ENCODE results near the gene FAM53A.

The FAM53A gene

DNA sequence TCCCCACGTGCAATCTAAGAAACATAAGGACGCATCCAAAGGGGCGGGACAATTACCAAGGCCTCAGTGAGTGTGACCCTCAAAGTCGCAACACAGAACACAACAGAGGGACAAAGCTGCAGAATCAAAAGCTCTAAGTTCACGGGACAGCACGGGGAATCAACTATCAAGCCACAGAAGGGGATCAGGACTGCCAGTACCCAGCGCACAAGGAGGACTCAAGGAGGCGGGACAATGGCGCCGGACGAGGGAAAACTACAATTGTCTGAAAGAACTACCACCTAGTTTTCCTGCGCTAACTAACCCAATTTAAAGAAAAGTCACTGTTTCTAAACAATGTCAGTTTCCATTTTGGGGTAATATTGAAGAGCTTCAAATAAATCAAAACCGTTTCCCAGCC, 1.3 kb downstream of the FAM53A start:
- Histone ChIP-seq H3K79me2 (ENCODE audit: insufficient read depth, low read depth) (no peaks in the 10 kb centered on the region), H3K4me1 (ENCODE audit: low read depth, poor library complexity, severe bottlenecking) (no peaks in the 10 kb centered on the region), H3K36me3 (ENCODE audit: insufficient read depth) (no peaks in the 10 kb centered on the region), H3K4me2 (no peak overlapping the region), H2AFZ (ENCODE audit: low read depth) (no peak overlapping the region), H3K4me3 (IDR thresholded peaks at IDR 0.05; ENCODE audit: insufficient read depth, low read depth, low read length) (no peak overlapping the region), H3K27ac (no peak overlapping the region), H4K20me1 (ENCODE audit: insufficient read depth) (no peaks in the 10 kb centered on the region), H3K9ac (no peak overlapping the region), H3K27me3 (ENCODE audit: insufficient read depth, low read depth) (no peaks in the 10 kb centered on the region; the same call in 1 of the 2 replicates)
- TF ChIP-seq CTCF (conservative IDR thresholded peaks at IDR 0.05; ENCODE audit: low read depth, low read length): no peak

DNA sequence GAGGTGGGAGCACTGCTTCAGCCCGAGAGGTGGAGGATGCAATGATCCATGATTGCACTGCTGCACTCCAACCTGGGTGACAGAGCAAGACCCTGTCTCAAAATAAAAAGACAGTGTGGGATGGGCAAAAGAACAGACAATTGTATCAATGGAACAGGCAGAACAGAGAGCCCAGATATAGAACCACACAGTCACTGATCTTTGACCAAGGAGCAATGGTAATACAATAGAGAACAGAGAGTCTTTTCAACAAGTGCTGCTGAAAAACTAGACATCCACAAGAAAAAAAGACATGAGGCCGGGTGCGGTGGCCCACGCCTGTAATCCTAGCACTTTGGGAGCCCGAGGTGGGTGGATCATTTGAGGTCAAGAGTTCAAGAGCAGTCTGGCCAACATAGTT, 5.9 kb downstream of the FAM53A start:
- Histone ChIP-seq H3K4me3 (IDR thresholded peaks at IDR 0.05; ENCODE audit: insufficient read depth, low read depth, low read length) (no peak overlapping the region), H3K27me3 (ENCODE audit: insufficient read depth, low read depth) (peaks cover 15% of the 10 kb centered on the region), H3K36me3 (ENCODE audit: insufficient read depth) (no peaks in the 10 kb centered on the region), H3K79me2 (ENCODE audit: insufficient read depth, low read depth) (no peaks in the 10 kb centered on the region), H3K9ac (no peak overlapping the region), H2AFZ (ENCODE audit: low read depth) (no peak overlapping the region), H3K27ac (no peak overlapping the region), H4K20me1 (ENCODE audit: insufficient read depth) (no peaks in the 10 kb centered on the region), H3K4me2 (no peak overlapping the region), H3K4me1 (ENCODE audit: low read depth, poor library complexity, severe bottlenecking) (no peaks in the 10 kb centered on the region)
- TF ChIP-seq CTCF (conservative IDR thresholded peaks at IDR 0.05; ENCODE audit: low read depth, low read length): no peak

DNA sequence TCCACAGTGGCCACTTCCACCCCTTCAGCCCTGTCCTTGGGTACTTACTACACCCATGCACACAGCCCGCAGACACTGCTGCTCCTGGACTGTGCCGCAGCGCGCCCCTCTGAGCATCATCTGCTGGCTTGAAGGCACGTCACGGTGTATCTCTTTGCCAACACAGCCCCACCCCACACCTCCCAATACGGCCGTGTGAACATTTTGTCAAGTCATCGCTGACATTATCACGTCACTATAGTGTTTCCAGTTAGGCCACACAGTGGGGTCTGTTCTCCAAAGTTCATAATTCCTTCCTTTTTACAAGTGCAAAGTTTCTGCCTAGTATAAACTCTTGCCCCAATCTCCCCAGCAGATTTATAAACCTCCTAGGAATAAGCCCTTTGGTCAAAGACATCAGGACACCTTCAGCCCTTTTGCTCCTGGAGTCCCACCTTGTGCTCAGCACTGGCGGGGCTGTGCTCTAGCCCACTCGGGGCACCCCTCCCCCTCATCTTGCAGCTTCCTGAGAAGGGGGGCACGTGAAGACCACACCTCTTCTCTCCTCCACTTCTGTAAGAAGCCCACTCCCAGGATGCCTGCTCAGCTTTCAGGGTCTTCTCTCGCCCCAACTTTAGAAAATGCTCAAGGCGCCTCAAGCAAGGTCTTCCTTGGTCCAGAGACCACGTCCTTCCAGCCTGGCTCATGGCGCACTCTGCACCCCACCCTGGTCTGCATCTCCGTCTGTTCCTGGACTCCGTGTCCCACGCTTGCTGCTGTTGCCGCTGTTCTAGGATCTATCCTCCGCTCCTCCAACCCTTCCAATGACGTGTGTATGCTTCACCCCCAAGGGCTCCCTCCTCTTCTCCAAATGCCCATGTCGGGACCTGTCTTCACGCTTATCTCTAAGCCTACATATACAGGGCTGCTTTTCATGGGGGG, 7.2 kb downstream of the FAM53A start:
- Histone ChIP-seq H4K20me1 (ENCODE audit: insufficient read depth) (no peaks in the 10 kb centered on the region), H3K27me3 (ENCODE audit: insufficient read depth, low read depth) (peaks cover 18% of the 10 kb centered on the region), H3K4me3 (IDR thresholded peaks at IDR 0.05; ENCODE audit: insufficient read depth, low read depth, low read length) (no peak overlapping the region), H3K4me2 (no peak overlapping the region), H3K36me3 (ENCODE audit: insufficient read depth) (no peaks in the 10 kb centered on the region), H3K27ac (no peak overlapping the region), H3K9ac (no peak overlapping the region), H2AFZ (ENCODE audit: low read depth) (no peak overlapping the region), H3K79me2 (ENCODE audit: insufficient read depth, low read depth) (no peaks in the 10 kb centered on the region), H3K4me1 (ENCODE audit: low read depth, poor library complexity, severe bottlenecking) (no peaks in the 10 kb centered on the region)
- no peak for TF ChIP-seq CTCF (conservative IDR thresholded peaks at IDR 0.05; ENCODE audit: low read depth, low read length)

DNA sequence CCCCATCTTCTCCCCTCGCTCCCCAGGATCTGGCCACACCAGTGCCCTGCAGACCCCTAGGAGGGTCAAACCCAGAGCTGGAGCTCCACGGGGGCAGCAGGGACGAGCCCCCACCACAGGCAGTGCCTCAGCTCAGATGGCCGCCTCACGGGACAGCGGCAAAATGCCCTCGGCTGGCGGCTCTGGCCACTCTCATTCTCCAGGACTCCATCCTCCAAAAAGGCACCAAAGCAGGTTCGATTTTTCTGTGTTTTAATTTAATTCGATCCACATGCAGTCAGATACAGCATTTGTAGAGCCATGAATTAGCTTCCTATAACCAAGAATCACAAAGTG, 8.3 kb downstream of the FAM53A start:
- Histone ChIP-seq H3K4me2 (no peak overlapping the region), H3K4me1 (ENCODE audit: low read depth, poor library complexity, severe bottlenecking) (no peaks in the 10 kb centered on the region), H3K27ac (no peak overlapping the region), H3K36me3 (ENCODE audit: insufficient read depth) (no peaks in the 10 kb centered on the region), H3K9ac (no peak overlapping the region), H3K4me3 (IDR thresholded peaks at IDR 0.05; ENCODE audit: insufficient read depth, low read depth, low read length) (no peak overlapping the region), H3K27me3 (ENCODE audit: insufficient read depth, low read depth) (peaks cover 18% of the 10 kb centered on the region), H2AFZ (ENCODE audit: low read depth) (no peak overlapping the region), H3K79me2 (ENCODE audit: insufficient read depth, low read depth) (no peaks in the 10 kb centered on the region), H4K20me1 (ENCODE audit: insufficient read depth) (no peaks in the 10 kb centered on the region)
- no peak for TF ChIP-seq CTCF (conservative IDR thresholded peaks at IDR 0.05; ENCODE audit: low read depth, low read length)

Data from KMS-11 (cell line).